ENCODE results near the gene TENM3.

The TENM3 gene

GRCh38 chr4:182695009-182695408 is 451.8 kb downstream of the TENM3 start:
- DNase-seq (ENCODE audit: low spot score) = no peak

DNA sequence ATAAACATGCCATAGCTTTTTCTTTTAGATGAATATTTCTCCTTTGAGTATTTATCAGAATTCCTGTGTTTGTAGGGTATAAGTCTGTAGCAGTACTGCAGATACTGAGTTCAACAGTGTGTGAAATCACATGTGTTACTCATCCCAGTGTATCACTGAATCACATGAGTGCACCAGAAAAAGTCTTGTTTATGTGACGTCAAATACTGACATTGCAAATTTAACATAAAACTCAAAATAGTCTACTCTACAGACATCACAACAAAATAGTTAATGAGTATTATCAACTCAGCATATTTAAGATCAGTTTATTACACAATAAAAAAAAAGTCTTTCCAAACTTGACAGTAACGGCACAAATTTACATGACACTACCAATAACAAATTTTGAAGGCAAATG is 452.6 kb downstream of the TENM3 start:
- DNase-seq (ENCODE audit: low spot score) = no peak

GRCh38 chr4:182697094-182697493 is 453.9 kb downstream of the TENM3 start:
- DNase-seq (ENCODE audit: low spot score) = no peak

- DNase-seq (ENCODE audit: low spot score) = no peak
Measured at GRCh38 chr4:182698212-182698611, 455.0 kb downstream of the TENM3 start.

DNA sequence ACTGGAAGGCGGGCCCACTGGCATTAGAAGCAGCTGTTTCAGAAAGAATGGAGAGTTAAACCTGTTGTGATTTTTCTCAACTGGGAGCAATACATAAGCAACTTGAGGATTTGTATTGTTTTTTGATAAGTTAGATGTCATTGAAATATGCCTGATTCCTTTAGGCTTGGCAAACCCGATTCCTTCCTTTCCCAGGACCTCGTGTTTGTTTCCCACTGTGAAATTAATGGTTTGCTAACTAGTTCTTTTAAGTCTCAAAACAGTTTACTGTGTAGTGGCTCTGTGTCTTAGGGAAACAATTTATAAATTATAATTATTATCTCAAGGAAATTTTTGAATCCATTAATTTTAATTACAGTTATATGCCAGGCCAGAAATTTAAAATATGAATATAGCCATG is 456.0 kb downstream of the TENM3 start:
- no peak for DNase-seq (ENCODE audit: low spot score)

GRCh38 chr4:182699795-182700194 is 456.6 kb downstream of the TENM3 start:
- DNase-seq (ENCODE audit: low spot score) = no peak

GRCh38 chr4:182700362-182701160 is 457.4 kb downstream of the TENM3 start:
- DNase-seq (ENCODE audit: low spot score) = no peak

DNA sequence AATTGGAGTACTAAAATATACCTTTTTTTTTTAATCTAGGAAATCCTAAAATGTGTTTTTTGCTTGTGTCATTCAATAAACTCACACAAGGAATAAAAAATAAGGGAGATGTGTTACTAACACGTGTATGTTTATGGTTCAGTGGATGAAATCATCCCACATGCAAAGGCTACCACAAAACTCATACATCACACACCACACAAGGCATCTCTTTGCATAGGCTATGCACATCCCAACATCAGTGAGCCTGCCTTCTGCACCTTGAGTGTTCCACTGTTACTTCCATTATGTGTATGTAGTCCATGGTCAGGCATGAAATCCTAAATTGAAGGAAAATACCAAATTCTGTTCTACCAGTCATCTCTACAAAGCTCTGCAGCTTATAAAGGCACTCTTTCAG is 460.9 kb downstream of the TENM3 start:
- DNase-seq (ENCODE audit: low spot score) = no peak

DNA sequence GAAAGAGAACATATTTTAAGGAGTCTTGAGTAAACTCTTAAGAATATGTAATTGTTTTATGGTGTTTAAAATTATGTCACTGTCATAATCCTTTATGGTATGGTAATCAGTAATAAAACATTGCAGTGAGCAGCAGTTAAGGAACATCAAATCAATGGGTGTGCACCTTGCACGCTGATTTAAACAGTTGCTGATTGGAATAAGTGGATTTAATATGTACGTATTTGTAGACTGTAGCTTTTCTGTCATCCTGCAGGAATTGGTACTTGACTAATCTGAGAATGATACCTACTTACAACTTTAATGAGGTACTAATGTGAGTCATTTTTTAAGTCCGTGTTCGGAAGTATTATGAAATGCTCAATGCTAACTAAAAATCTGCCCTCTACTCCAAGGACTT is 461.7 kb downstream of the TENM3 start:
- no peak for DNase-seq (ENCODE audit: low spot score)

DNA sequence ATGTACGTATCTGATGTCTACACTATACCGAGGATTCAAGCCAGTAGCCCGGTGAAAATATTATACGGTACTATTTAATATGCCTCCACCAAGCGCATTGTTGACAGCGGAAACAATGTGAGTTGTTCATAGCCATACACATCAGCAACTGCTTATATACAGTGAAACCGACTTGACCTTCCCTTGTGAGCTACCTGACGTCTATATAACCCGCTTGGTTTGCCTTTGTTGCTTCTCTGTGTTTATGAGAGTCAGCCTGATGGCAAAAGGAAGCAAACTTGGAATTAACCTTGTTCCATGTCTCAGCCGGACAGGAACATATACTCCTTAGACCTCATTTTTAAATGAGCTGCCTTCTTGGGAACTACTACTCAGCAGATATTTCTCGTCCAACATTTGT is 462.2 kb downstream of the TENM3 start:
- no peak for DNase-seq (ENCODE audit: low spot score)

- no peak for DNase-seq (ENCODE audit: low spot score)
Measured at GRCh38 chr4:182711211-182711610, 468.0 kb downstream of the TENM3 start.

- no peak for DNase-seq (ENCODE audit: low spot score)
Measured at GRCh38 chr4:182715548-182715947, 472.3 kb downstream of the TENM3 start.

DNA sequence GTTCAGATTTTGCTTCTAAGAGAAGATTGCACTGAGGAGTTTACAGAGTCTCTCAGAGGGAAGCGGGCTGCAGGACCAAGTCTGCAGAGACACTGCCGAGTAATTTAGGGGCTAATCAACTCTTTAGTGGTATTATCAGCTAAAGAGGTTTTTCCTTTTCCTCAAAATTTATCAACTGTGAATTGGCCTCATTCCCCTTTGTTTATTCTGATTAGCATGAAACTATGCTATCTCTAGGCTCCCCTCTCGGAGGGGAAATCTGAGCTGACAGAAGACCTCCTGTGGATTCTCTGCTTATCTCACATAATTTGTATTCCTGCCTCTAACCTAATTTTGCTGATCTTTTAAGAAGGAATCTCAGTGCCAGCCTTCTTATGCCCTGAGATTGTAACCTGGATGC is 473.0 kb downstream of the TENM3 start:
- no peak for DNase-seq (ENCODE audit: low spot score)

DNA sequence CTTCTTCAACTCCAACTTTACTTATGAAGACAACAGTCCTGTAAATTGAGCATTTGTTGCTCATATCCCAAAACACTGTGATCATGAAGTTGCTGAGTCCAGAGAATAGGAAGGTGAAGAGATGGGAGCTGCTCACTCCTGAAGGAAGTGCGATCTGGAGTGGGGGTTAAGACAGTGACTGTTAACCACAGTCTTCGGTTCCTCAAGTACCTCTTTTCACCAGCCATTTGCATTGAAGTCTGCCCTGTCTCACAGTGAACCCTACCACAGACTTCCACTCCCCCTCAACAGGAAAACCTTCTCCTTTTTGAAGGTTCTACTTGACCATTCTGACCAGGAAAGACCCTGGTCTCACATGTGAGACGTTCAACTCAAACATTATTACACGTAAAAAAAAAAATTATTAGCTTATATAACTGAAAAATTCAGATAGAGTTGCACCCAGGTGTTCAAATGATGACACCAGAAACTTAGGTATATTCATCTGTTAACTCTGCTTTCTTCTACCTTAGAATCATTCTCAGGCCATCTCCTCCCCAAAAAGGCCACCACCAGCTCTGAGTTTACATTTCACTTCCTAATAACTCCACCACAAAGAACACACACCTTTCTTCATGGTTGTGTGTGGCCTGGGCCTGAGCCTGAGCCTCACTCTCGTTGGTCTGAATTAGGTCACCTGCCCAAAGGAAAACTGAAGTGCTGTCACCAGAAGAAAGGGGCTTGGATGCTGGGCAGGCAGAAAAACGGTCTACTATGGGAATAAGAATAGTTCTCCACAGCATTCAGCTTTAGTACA is 474.8 kb downstream of the TENM3 start:
- DNase-seq (ENCODE audit: low spot score) = no peak

DNA sequence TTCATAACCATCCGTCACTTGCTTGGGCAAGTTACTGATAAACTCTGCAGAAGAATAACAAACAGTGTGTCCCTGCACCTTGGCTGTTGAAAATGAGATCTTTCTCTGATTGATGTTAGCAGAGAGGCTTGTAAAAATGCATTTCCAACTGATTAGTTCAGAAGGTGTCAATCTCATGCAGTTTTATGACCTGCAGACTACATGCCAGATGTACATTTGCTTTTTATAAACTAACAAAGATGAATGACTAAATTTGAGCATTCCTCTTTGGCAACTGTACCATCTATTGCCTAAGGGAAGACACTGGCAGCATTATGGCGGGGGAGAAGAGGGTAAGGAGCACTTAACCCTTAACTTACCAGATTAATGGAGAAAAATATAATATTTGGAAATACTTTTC is 481.2 kb downstream of the TENM3 start:
- no peak for DNase-seq (ENCODE audit: low spot score)

GRCh38 chr4:182729516-182729915 is 486.3 kb downstream of the TENM3 start:
- DNase-seq (ENCODE audit: low spot score) = no peak

- DNase-seq (ENCODE audit: low spot score) = no peak
Measured at GRCh38 chr4:182730791-182731190, 487.6 kb downstream of the TENM3 start.

- DNase-seq (ENCODE audit: low spot score) = no peak
Measured at GRCh38 chr4:182736207-182736606, 493.0 kb downstream of the TENM3 start.

- no peak for DNase-seq (ENCODE audit: low spot score)
Measured at GRCh38 chr4:182738283-182739047, 495.3 kb downstream of the TENM3 start.

- no peak for DNase-seq (ENCODE audit: low spot score)
Measured at GRCh38 chr4:182740256-182740655, 497.1 kb downstream of the TENM3 start.

- DNase-seq (ENCODE audit: low spot score) = no peak
Measured at GRCh38 chr4:182741054-182741453, 497.9 kb downstream of the TENM3 start.

DNA sequence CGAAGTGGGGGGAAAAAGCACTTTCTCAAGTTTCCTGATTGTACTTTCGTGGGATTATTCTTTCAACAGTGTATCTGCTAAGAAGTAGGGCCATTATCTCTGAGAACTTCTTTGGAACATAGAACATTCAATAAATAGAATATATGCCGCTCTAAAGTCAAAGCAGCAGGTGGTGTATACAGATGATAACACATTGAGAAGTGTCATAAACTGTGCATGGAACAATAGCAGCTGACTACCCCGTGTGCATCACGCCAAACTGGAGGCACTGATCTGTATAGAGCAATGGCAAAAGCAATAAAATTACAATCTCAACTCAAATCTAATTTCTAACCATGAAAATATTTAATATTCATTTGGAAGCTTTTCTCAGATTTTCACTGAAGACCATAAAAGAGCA is 498.7 kb downstream of the TENM3 start:
- DNase-seq (ENCODE audit: low spot score) = no peak

GRCh38 chr4:182743815-182744214 is 500.6 kb downstream of the TENM3 start:
- DNase-seq (ENCODE audit: low spot score) = no peak

Measured in kidney capillary endothelial cell (primary cell).